Measurements from ENCODE around the gene PRLR. TPM values are rescaled to one million over a fixed set of nuclear protein-coding genes. Genes with fewer than 3 reads are reported as not detected.

Gene PRLR
- total and polyA plus RNA-seq, 10 of the 15 experiments (the other 5 are each of a cell fraction or from before 2014, with no cell fraction given) = 0.03 to 8.1 (median 0.20) TPM

DNA sequence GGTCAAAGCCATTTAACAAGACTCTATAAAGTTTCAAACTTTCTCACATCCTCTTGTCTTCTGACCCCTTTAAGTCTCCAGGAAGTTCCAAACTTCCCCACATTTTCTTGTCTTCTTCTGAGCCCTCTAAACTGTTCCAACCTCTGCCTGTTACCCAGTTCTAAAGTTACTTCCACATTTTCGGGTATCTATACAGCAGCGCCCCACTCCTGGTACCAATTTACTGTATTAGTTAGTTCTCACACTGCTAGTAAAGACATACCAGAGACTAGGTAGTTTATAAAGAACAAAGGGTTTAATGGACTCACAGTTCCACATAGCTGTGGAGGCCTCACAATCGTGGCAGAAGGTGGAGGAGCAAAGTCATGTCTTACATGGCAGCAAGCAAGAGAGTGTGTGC lies 23.3 kb upstream of the PRLR start:
- in situ Hi-C loops (cut with MboI) = no loop called here
- Histone ChIP-seq H3K79me2 (ENCODE audit: control insufficient read depth, insufficient read depth, low read length) (no peaks in the 10 kb centered on the region), H3K27ac (ENCODE audit: control insufficient read depth, insufficient read depth) (no peak overlapping the region), H3K9ac (ENCODE audit: control insufficient read depth, insufficient read depth, low read length) (no peak overlapping the region), H3K4me1 (ENCODE audit: control insufficient read depth, insufficient read depth, low read length) (no peaks in the 10 kb centered on the region), H3K4me3 (no peak overlapping the region), H3K27me3 (replicated peaks in 1 of 2; ENCODE audit: control insufficient read depth in 2 of 2, insufficient read depth in 2 of 2, low read length in 1 of 2) (no peaks in the 10 kb centered on the region), H3K9me3 (replicated peaks; ENCODE audit: control insufficient read depth, insufficient read depth, low read length) (peaks cover 5% of the 10 kb centered on the region; the same call in 2 of the 3 replicates), H2AFZ (ENCODE audit: control insufficient read depth, low read depth, low read length) (no peak overlapping the region), H3K36me3 (ENCODE audit: control insufficient read depth in 2 of 2, insufficient read depth in 2 of 2, low read length in 1 of 2) (no peaks in the 10 kb centered on the region), H3K4me2 (ENCODE audit: control insufficient read depth, insufficient read depth) (no peak overlapping the region), H4K20me1 (ENCODE audit: control insufficient read depth, insufficient read depth) (no peaks in the 10 kb centered on the region)
- TF ChIP-seq, protein P1, sequence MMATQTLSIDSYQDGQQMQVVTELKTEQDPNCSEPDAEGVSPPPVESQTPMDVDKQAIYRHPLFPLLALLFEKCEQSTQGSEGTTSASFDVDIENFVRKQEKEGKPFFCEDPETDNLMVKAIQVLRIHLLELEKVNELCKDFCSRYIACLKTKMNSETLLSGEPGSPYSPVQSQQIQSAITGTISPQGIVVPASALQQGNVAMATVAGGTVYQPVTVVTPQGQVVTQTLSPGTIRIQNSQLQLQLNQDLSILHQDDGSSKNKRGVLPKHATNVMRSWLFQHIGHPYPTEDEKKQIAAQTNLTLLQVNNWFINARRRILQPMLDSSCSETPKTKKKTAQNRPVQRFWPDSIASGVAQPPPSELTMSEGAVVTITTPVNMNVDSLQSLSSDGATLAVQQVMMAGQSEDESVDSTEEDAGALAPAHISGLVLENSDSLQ (IDR thresholded peaks at IDR 0.05) = no peak
- TF ChIP-seq JUND (IDR thresholded peaks at IDR 0.05; ENCODE audit: low read depth, low read length) = no peak
- no peak for TF ChIP-seq HDAC2 (IDR thresholded peaks at IDR 0.05)
- TF ChIP-seq ZNF207 (IDR thresholded peaks at IDR 0.05; ENCODE audit: borderline replicate concordance) = no peak
- TF ChIP-seq, protein P2, sequence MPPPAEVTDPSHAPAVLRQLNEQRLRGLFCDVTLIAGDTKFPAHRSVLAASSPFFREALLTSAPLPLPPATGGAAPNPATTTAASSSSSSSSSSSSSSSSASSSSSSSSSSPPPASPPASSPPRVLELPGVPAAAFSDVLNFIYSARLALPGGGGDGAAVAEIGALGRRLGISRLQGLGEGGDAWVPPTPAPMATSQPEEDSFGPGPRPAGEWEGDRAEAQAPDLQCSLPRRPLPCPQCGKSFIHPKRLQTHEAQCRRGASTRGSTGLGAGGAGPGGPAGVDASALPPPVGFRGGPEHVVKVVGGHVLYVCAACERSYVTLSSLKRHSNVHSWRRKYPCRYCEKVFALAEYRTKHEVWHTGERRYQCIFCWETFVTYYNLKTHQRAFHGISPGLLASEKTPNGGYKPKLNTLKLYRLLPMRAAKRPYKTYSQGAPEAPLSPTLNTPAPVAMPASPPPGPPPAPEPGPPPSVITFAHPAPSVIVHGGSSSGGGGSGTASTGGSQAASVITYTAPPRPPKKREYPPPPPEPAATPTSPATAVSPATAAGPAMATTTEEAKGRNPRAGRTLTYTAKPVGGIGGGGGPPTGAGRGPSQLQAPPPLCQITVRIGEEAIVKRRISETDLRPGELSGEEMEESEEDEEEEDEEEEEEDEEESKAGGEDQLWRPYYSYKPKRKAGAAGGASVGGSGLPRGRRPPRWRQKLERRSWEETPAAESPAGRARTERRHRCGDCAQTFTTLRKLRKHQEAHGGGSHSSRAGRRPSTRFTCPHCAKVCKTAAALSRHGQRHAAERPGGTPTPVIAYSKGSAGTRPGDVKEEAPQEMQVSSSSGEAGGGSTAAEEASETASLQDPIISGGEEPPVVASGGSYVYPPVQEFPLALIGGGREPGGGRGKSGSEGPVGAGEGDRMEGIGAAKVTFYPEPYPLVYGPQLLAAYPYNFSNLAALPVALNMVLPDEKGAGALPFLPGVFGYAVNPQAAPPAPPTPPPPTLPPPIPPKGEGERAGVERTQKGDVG (CRISPR knock-in tag; IDR thresholded peaks at IDR 0.05) = no peak
- TF ChIP-seq, protein P3, sequence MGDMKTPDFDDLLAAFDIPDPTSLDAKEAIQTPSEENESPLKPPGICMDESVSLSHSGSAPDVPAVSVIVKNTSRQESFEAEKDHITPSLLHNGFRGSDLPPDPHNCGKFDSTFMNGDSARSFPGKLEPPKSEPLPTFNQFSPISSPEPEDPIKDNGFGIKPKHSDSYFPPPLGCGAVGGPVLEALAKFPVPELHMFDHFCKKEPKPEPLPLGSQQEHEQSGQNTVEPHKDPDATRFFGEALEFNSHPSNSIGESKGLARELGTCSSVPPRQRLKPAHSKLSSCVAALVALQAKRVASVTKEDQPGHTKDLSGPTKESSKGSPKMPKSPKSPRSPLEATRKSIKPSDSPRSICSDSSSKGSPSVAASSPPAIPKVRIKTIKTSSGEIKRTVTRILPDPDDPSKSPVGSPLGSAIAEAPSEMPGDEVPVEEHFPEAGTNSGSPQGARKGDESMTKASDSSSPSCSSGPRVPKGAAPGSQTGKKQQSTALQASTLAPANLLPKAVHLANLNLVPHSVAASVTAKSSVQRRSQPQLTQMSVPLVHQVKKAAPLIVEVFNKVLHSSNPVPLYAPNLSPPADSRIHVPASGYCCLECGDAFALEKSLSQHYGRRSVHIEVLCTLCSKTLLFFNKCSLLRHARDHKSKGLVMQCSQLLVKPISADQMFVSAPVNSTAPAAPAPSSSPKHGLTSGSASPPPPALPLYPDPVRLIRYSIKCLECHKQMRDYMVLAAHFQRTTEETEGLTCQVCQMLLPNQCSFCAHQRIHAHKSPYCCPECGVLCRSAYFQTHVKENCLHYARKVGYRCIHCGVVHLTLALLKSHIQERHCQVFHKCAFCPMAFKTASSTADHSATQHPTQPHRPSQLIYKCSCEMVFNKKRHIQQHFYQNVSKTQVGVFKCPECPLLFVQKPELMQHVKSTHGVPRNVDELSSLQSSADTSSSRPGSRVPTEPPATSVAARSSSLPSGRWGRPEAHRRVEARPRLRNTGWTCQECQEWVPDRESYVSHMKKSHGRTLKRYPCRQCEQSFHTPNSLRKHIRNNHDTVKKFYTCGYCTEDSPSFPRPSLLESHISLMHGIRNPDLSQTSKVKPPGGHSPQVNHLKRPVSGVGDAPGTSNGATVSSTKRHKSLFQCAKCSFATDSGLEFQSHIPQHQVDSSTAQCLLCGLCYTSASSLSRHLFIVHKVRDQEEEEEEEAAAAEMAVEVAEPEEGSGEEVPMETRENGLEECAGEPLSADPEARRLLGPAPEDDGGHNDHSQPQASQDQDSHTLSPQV (IDR thresholded peaks at IDR 0.05) = no peak
- TF ChIP-seq POU2F2 (IDR thresholded peaks at IDR 0.05; ENCODE audit: borderline replicate concordance, low read depth, low read length) = no peak
- TF ChIP-seq, protein P4, sequence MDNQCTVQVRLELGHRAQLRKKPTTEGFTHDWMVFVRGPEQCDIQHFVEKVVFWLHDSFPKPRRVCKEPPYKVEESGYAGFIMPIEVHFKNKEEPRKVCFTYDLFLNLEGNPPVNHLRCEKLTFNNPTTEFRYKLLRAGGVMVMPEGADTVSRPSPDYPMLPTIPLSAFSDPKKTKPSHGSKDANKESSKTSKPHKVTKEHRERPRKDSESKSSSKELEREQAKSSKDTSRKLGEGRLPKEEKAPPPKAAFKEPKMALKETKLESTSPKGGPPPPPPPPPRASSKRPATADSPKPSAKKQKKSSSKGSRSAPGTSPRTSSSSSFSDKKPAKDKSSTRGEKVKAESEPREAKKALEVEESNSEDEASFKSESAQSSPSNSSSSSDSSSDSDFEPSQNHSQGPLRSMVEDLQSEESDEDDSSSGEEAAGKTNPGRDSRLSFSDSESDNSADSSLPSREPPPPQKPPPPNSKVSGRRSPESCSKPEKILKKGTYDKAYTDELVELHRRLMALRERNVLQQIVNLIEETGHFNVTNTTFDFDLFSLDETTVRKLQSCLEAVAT (IDR thresholded peaks at IDR 0.05) = no peak
- TF ChIP-seq NBN (IDR thresholded peaks at IDR 0.05) = no peak
- TF ChIP-seq, protein P5, sequence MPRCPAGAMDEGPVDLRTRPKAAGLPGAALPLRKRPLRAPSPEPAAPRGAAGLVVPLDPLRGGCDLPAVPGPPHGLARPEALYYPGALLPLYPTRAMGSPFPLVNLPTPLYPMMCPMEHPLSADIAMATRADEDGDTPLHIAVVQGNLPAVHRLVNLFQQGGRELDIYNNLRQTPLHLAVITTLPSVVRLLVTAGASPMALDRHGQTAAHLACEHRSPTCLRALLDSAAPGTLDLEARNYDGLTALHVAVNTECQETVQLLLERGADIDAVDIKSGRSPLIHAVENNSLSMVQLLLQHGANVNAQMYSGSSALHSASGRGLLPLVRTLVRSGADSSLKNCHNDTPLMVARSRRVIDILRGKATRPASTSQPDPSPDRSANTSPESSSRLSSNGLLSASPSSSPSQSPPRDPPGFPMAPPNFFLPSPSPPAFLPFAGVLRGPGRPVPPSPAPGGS (IDR thresholded peaks at IDR 0.05; ENCODE audit: borderline replicate concordance, insufficient read depth, low read depth, low read length, poor library complexity, severe bottlenecking) = no peak
- 41% methylated on average over 3 of the region's 3 CpGs for WGBS (ENCODE audit: insufficient coverage, insufficient replicate concordance, low lambda C conversion rate, missing lambda C conversion rate)
- ChIA-PET POLR2A (interaction anchor here (0.6 to 1.1 kb wide), 3 partner anchors 9 to 53 kb away, joined by 3 read pairs; no protein-coding TSS in a partner anchor), CTCF (interaction anchor here (0.5 to 1.2 kb wide), 2 partner anchors 10 to 41 kb away, joined by 3 read pairs; no protein-coding TSS in a partner anchor), SMC1A (ENCODE audit: uncharacterized antibody, unreplicated experiment) (interaction anchor here (1.3 to 1.4 kb wide), 2 partner anchors 9 to 28 kb away, joined by 3 to 11 read pairs; no protein-coding TSS in a partner anchor), RAD21 (ENCODE audit: unreplicated experiment) (no interaction called here)
- no peak for DNase-seq (ENCODE audit: low read depth, low spot score)
- ATAC-seq = no peak
- no peak for FAIRE-seq
- intact Hi-C loops (cut with micrococcal nuclease; ENCODE audit: unreplicated experiment) = no loop called here
- no TSS peak for BruUV-seq (replicated peaks)
